GM13977 (cell line): ENCODE measurements around the gene SUSD1.

ENCODE experiments used
- DNase-seq: peaks from one replicate; pipeline ENCODE4 v3.0.0; 2012; ENCODE audit warnings: low spot score
- CTCF ChIP-seq: IDR thresholded peaks from 2 replicates; pipeline ENCODE4 v1.5.1; 2012; ENCODE audit warnings: mild to moderate bottlenecking, control low read depth; ENCODE audit not compliant: insufficient read depth; ENCODE audit errors: extremely low read depth, missing control alignments
- in situ Hi-C: fragments of 300-500 bp; cut with MboI; formaldehyde crosslinking; loops from one replicate; pipeline ENCODE4 v1.12.0; 2022; ENCODE audit warnings: low sequenced_read_pairs, low pct_unique_long_range_greater_than_20kb, mixed read lengths, inconsistent platforms; ENCODE audit not compliant: unreplicated experiment

Gene SUSD1

DNA sequence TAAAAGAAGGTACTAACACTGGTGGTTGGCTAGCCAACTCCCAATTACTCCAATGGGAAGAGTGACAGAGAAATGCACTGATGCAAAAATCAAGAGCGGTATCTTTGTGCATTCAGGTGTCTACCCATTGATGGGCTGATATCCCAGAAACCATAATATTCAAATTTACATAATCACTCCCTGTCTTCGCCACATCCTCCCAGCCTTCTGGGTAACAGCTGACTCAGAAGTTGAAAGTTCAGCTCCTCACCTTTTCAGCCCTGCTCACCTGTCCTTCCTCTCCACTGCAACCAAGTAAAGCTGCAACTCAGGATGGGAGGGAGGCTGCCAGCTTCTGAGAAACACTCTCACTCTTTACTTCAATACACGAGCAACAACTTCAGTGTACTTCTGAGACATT lies 6.9 kb downstream of the SUSD1 start:
- TF ChIP-seq CTCF = no peak
- no peak for DNase-seq
- in situ Hi-C loops = no loop called here

- in situ Hi-C loops = no loop called here
- TF ChIP-seq CTCF = no peak
- DNase-seq = no peak
These were observed 8.6 kb downstream of the SUSD1 start for GRCh38 chr9:112166176-112167140.

DNA sequence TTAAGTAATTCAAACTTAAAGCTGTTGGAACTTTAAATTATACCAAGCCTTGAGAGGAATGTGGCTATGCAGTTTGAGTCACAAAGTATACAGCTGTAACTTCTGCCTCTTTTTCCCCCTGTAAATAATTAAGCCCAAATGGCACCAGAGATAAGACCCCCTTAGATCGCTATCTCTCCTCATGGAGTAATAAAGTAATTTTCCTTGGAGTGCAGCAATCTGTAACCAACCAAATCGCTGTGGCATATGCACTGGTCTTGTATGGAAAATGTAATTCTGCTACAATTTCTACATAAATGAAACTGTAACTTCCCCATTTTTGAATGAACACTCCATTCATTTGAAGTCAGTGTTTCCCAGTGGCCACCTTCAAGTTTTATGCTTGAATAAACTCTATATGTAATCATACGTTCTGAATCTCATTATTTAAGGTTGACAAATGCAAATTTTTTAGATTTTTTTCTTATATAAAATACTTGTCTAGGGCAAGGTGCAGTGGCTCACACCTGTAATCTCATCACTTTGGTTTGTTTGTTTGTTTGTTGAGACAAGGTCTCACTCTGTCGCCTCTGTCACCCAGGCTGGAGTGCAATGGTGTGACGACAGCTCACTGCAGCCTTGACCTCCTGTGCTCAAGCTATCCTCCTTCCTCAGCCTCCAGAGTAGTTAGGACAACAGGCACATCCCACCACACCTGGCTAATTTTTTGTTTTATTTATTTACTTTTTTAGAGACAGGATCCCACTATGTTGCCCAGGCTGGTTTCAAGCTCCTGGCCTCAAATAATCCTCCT lies 12.3 kb downstream of the SUSD1 start:
- DNase-seq = no peak
- TF ChIP-seq CTCF = no peak
- in situ Hi-C loops = no loop called here

DNA sequence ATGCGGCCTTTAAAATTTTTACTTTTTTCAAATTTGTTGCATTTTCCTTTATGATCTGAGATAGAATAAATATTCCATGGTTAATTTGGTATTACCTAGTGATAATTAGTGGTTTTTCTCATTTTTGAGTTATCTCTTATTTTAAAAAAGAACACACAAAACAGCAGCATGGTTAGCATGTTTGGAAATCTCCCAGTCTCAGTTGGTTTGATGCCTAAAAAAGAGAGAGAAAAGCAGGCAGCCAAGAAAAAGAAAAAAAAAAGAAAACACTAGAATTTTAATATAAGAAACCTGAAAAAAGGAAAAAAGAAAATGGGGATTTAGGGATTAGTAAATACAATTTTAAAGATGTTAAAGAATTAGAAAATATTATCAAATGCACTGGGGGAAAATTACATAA lies 15.3 kb downstream of the SUSD1 start:
- in situ Hi-C loops = no loop called here
- no peak for DNase-seq
- no peak for TF ChIP-seq CTCF

- no peak for TF ChIP-seq CTCF
- in situ Hi-C loops = no loop called here
- no peak for DNase-seq
These were observed 16.3 kb downstream of the SUSD1 start for GRCh38 chr9:112158656-112159367.

GRCh38 chr9:112157961-112158360 lies 17.1 kb downstream of the SUSD1 start:
- in situ Hi-C loops = no loop called here
- TF ChIP-seq CTCF = no peak
- DNase-seq = no peak
